Fibroblast of the aortic adventitia (primary cell): ENCODE data around the gene PPTC7. TPM values are rescaled to one million over a fixed set of nuclear protein-coding genes. Genes with fewer than 3 reads are reported as not detected.
"Not testable (repeated sequence)": the region's sequence is repeated elsewhere in the genome, so short reads cannot be mapped to it uniquely, and the experiment has no call there.

Experiments used
- DNase-seq: peaks from one replicate; pipeline ENCODE4 v3.0.0-alpha.2; 2010; ENCODE audit warnings: low read depth
- H3K4me3 ChIP-seq: 2 replicates; pipeline ENCODE4 v1.5.1; 2011; ENCODE audit warnings: low read depth, mild to moderate bottlenecking, control low read depth, low read length, moderate library complexity
- total RNA-seq: library from RNA; depleted of rRNA; stranded (reverse); fragments of >200 nt; gene quantifications from 2 replicates; pipeline ENCODE4 v1.2.3, GENCODE V29; 2012; ENCODE audit warnings: low replicate concordance
- TF ChIP-seq, protein P1 (sequence below): IDR thresholded peaks from 2 replicates; pipeline ENCODE4 v1.5.1; 2011; ENCODE audit warnings: mild to moderate bottlenecking, low read length, control low read depth, inconsistent platforms; ENCODE audit not compliant: insufficient read depth

Gene PPTC7
- total RNA-seq, 1 donor: 11.9 TPM

DNA sequence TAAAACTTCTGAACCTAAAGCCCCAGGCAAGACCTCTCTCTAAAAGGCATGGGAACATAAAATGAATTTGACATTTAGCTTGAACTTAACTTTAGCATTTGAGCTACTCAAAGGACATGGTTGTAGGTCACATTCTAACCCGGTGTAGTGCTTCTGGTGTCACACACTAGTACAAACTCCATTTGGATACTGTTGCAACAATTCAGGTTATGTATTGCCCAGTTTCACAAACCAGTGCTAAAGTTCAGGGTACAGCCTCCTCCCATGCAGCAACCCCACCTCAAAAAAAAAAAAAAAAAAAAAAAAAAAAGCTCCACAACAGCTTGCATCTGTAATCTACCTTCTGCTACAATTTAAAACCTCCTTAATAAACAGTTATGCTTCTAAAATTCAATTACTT, 7.8 kb downstream of the PPTC7 start:
- H3K4me3 ChIP-seq: no peak overlapping the region
- TF ChIP-seq, protein P1, sequence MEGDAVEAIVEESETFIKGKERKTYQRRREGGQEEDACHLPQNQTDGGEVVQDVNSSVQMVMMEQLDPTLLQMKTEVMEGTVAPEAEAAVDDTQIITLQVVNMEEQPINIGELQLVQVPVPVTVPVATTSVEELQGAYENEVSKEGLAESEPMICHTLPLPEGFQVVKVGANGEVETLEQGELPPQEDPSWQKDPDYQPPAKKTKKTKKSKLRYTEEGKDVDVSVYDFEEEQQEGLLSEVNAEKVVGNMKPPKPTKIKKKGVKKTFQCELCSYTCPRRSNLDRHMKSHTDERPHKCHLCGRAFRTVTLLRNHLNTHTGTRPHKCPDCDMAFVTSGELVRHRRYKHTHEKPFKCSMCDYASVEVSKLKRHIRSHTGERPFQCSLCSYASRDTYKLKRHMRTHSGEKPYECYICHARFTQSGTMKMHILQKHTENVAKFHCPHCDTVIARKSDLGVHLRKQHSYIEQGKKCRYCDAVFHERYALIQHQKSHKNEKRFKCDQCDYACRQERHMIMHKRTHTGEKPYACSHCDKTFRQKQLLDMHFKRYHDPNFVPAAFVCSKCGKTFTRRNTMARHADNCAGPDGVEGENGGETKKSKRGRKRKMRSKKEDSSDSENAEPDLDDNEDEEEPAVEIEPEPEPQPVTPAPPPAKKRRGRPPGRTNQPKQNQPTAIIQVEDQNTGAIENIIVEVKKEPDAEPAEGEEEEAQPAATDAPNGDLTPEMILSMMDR: no peak
- DNase-seq: no peak

DNA sequence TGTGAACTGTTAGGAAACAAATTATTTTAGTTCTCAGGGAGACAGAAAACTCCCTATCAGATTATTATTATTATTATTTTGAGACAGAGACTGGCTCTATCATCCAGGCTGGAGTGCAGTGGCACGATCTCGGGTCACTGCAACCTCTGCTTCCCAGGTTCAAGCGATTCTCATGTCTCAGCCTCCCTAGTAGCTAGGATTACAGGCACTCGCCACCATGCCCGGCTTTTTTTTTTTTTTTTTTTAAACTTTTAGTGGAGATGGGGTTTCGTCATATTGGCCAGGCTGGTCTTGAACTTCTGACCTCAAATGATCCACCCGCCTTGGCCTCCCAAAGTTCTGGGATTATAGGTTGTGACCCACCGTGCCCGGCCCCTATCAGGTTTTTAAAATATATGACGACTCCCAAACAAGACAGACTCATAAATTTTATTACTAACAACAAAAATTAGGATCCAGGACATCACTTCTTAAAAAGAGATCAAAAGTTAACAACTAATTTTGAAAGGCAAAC, 8.3 kb downstream of the PPTC7 start:
- not testable (repeated sequence) for DNase-seq, H3K4me3 ChIP-seq

DNA sequence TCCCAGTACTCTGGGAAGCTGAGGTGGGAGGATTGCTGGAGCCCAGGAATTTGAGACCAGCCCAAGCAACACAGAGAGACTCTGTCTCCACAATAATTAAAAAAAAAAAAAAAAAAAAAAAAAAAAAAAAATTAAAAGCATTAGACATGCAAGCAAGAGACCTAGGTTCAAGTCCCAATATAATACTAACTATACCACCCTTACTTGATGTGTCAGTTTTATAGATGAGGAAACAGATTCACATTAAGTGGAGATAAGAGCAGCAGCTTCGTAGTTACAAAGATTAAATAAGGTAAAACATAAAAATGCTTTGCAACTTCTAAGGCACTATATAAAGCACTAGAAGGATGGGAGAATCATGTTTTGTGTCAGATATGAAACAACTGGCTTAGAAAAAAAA, 9.1 kb downstream of the PPTC7 start:
- TF ChIP-seq, protein P1: no peak
- DNase-seq: no peak
- H3K4me3 ChIP-seq: no peak overlapping the region

DNA sequence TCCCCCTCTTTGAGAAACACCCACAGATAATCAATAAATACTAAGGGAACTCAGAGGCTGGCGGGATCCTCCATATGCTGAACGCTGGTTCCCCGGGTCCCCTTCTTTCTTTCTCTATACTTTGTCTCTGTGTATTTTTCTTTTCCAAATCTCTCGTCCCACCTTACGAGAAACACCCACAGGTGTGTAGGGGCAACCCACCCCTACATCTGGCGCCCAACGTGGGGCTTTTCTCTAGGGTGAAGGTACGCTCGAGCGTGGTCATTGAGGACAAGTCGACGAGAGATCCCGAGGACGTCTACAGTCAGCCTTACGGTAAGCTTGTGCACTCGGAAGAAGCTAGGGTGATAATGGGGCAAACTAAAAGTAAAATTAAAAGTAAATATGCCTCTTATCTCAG, 12.3 kb downstream of the PPTC7 start:
- DNase-seq, H3K4me3 ChIP-seq: not testable (repeated sequence)

DNA sequence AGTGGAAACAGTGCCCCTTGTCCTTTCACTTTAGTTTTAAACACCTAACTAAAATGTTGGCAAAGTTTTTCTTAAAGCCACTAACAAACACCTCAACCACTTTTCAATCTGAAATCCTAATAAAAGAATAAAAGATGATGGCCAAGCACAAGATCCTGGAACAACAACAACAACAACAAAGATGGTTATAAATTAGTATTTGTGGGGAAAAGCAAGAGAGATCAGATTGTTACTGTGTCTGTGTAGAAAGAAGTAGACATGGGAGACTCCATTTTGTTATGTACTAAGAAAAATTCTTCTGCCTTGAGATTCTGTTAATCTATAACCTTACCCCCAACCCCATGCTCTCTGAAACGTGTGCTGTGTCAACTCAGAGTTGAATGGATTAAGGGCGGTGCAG, 13.3 kb downstream of the PPTC7 start:
- H3K4me3 ChIP-seq: not testable (repeated sequence)

DNA sequence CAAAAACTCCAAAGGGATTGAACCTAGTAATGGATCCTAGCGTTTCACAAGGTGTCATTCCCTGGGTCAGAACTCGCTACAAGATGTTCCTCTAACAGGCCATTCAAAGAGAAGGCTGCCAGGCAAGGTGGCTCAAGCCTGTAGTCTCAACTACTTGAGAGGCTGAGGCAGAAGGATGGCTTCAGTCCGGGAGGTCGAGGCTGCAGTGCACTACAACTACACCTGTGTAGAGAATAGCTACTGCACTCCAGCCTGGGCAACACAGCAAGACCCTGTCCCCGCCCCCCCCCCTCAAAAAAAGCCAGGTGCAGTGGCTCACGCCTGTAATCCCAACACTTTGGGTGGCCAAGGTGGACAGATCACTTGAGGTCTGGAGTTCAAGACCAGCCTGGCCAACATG, 14.4 kb downstream of the PPTC7 start:
- TF ChIP-seq, protein P1: no peak
- H3K4me3 ChIP-seq: no peak overlapping the region
- no peak for DNase-seq

More for the DNA sequence above, 13.3 kb downstream of the PPTC7 start:
- not testable (repeated sequence) for DNase-seq

DNA sequence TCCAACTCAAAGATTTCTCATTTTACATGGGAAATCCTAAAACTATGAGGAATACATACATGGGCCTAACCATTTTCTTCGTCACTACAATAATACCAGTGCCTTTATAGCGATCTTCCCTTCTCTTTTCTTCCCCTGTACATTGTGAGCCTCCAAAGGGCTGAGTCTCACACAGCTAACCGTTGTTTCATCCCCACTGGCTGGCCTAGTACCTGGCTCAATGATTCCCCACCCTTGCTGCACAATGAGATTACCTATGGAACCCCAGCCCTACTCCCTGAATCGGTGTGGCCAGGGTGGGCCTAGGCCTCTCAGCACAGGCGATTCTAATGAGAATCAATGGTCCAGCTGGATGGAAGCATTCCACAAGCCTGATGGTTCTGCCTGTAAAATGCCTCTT, 16.1 kb downstream of the PPTC7 start:
- no peak overlapping the region for H3K4me3 ChIP-seq
- DNase-seq: no peak
- TF ChIP-seq, protein P1: no peak

DNA sequence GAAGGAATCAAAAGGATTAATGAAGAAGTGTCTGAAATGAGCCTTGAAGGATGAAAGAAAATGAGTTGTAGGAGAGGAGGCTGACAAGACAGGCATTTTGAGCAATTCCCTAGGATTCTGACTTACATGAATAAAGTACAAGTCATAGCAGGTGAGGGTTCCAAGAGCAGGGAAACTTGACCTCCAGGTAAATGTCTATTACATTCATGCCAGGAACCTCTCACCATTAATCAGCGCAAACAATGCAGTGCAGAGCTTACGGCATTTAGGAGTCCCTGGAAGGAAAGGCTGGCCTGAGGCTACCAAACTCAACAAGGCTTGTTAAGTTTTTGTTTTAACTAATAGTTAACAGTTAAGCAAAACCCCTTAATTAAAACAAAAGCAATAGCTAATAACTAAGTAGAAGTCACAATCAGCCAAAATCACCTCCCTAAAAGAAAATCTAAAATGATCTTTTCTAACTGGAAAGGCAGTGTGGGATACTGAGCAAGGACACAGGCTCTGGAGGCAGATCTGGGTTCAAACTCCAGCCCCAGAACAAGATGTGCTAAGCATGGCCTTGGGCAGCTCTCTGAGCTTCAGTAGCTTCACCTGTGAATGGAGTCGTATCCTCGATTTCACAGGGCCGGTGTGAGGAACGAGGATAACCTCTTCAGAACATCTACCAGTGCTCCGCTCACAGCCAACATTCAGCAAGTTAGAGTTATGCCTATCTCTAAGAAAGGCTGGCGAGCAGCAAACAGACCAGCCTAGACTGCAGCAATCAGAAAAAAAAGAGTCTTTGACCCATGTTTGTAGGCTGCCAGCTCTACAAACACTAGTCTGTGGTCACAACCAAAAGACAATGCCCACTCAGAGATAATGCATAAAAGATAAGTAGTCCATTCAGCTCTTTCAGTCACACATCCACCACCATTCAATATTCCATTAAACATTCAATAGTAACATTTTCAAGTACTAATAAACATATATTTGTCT, 16.9 kb downstream of the PPTC7 start:
- DNase-seq: no peak
- H3K4me3 ChIP-seq: no peak overlapping the region
- TF ChIP-seq, protein P1: no peak
